ENCODE results near the gene COPS8. TPM values are rescaled to one million over a fixed set of nuclear protein-coding genes. Genes with fewer than 3 reads are reported as not detected.

COPS8 gene
- polyA plus RNA-seq, 1 of the 3 experiments (the other 2 are of a cell fraction), result 107 TPM

- CTCF ChIA-PET, result interaction anchor here (1.3 to 1.5 kb wide), 2 partner anchors 8 to 24 kb away, joined by 3 to 6 read pairs; no protein-coding TSS in a partner anchor
Measured at GRCh38 chr2:237051861-237052260, 33.8 kb upstream of the COPS8 start.

GRCh38 chr2:237053066-237053465, 32.6 kb upstream of the COPS8 start:
- Histone ChIP-seq H4K20me1 (ENCODE audit: insufficient read depth) (no peaks in the 10 kb centered on the region), H3K9me3 (peaks cover 4% of the 10 kb centered on the region; the same call in 1 of the 2 replicates), H3K36me3 (replicated peaks in 1 of 2; ENCODE audit: control insufficient read depth in 1 of 2, insufficient read depth in 2 of 2, low read length in 1 of 2) (no peaks in the 10 kb centered on the region), H3K9me2 (no peaks in the 10 kb centered on the region), H3K27me3 (ENCODE audit: insufficient read depth) (no peaks in the 10 kb centered on the region), H3K27ac (ENCODE audit: low read depth in 2 of 2, low read length in 1 of 2) (no peak overlapping the region), H3K4me2 (no peak overlapping the region), H2AFZ (ENCODE audit: low read depth) (no peak overlapping the region), H3F3A (replicated peaks; ENCODE audit: insufficient read depth) (no peaks in the 10 kb centered on the region), H3K9ac (no peak overlapping the region), H3K4me3 (ENCODE audit: low read depth in 2 of 2, low read length in 1 of 2) (no peak overlapping the region), H3K79me2 (ENCODE audit: insufficient read depth) (no peaks in the 10 kb centered on the region), H3K4me1 (ENCODE audit: control insufficient read depth in 1 of 2, insufficient read depth in 2 of 2, low read depth in 1 of 2, low read length in 1 of 2) (no peaks in the 10 kb centered on the region)
- TF ChIP-seq MAX (IDR thresholded peaks at IDR 0.05; ENCODE audit: low read depth) (no peak), FOXJ3 (CRISPR knock-in tag; IDR thresholded peaks at IDR 0.05) (no peak), ELF1 (IDR thresholded peaks at IDR 0.05) (no peak), TCF12 (IDR thresholded peaks at IDR 0.05) (no peak), EZH2phosphoT487 (IDR thresholded peaks at IDR 0.05; ENCODE audit: borderline replicate concordance, low read depth) (no peak), NRF1 (IDR thresholded peaks at IDR 0.05; ENCODE audit: low read depth, low read length) (no peak), RXRA (IDR thresholded peaks at IDR 0.05; ENCODE audit: borderline replicate concordance, low read depth) (no peak), IRF3 (IDR thresholded peaks at IDR 0.05; ENCODE audit: low read depth, low read length) (no peak), TEAD4 (IDR thresholded peaks at IDR 0.05; ENCODE audit: borderline replicate concordance, insufficient read depth) (no peak), EP300 (IDR thresholded peaks at IDR 0.05; ENCODE audit: borderline replicate concordance in 1 of 2, low read depth in 1 of 2, low read length in 1 of 2) (no peak), YY1 (IDR thresholded peaks at IDR 0.05; ENCODE audit: low read depth) (no peak), USF1 (IDR thresholded peaks at IDR 0.05; ENCODE audit: borderline replicate concordance, low read depth) (no peak), POLR2AphosphoS5 (IDR thresholded peaks at IDR 0.05; ENCODE audit: low read depth, low read length) (no peak), REST (IDR thresholded peaks at IDR 0.05; ENCODE audit: low read depth, low read length) (no peak)
- POLR2A ChIA-PET, result no interaction called here
- CTCF ChIA-PET, result interaction anchor here (0.9 to 3.3 kb wide), 4 partner anchors 19 to 709 kb away, joined by 3 to 11 read pairs (median 3); no protein-coding TSS in a partner anchor
- WGBS (ENCODE audit: low lambda C conversion rate), result 67% methylated on average over 2 of the region's 2 CpGs
- no peak for DNase-seq

More at GRCh38 chr2:237051861-237052260, 33.8 kb upstream of the COPS8 start:
- Histone ChIP-seq H3K4me1 (ENCODE audit: control insufficient read depth in 1 of 2, insufficient read depth in 2 of 2, low read depth in 1 of 2, low read length in 1 of 2) (no peaks in the 10 kb centered on the region), H4K20me1 (ENCODE audit: insufficient read depth) (no peaks in the 10 kb centered on the region), H3K9me3 (peaks cover 4% of the 10 kb centered on the region; the same call in 1 of the 2 replicates), H3K4me2 (no peak overlapping the region), H3K9ac (no peak overlapping the region), H3F3A (replicated peaks; ENCODE audit: insufficient read depth) (no peaks in the 10 kb centered on the region), H2AFZ (ENCODE audit: low read depth) (no peak overlapping the region), H3K9me2 (no peaks in the 10 kb centered on the region), H3K27me3 (ENCODE audit: insufficient read depth) (no peaks in the 10 kb centered on the region), H3K4me3 (ENCODE audit: low read depth in 2 of 2, low read length in 1 of 2) (no peak overlapping the region), H3K79me2 (ENCODE audit: insufficient read depth) (no peaks in the 10 kb centered on the region), H3K36me3 (replicated peaks in 1 of 2; ENCODE audit: control insufficient read depth in 1 of 2, insufficient read depth in 2 of 2, low read length in 1 of 2) (no peaks in the 10 kb centered on the region), H3K27ac (ENCODE audit: low read depth in 2 of 2, low read length in 1 of 2) (no peak overlapping the region)
- TF ChIP-seq FOSL2 (IDR thresholded peaks at IDR 0.05; ENCODE audit: borderline replicate concordance, low read depth) (no peak), USF1 (IDR thresholded peaks at IDR 0.05; ENCODE audit: borderline replicate concordance, low read depth) (no peak), EZH2phosphoT487 (IDR thresholded peaks at IDR 0.05; ENCODE audit: borderline replicate concordance, low read depth) (no peak), FOXM1 (IDR thresholded peaks at IDR 0.05; ENCODE audit: low read depth) (no peak), TCF12 (IDR thresholded peaks at IDR 0.05) (no peak), RXRA (IDR thresholded peaks at IDR 0.05; ENCODE audit: borderline replicate concordance, low read depth) (no peak), ELF1 (IDR thresholded peaks at IDR 0.05) (no peak)
- POLR2A ChIA-PET, result no interaction called here
- 59% methylated on average over 8 of the region's 8 CpGs for WGBS (ENCODE audit: low lambda C conversion rate)
- no peak for DNase-seq

Data from SK-N-SH (cell line).